Measurements from ENCODE around the gene C1QTNF8. TPM values are rescaled to one million over a fixed set of nuclear protein-coding genes. Genes with fewer than 3 reads are reported as not detected.

C1QTNF8 gene
- total and polyA plus RNA-seq, 2 of the 8 experiments (the other 6 are each of a cell fraction or from before 2014, with no cell fraction given) = not detected

DNA sequence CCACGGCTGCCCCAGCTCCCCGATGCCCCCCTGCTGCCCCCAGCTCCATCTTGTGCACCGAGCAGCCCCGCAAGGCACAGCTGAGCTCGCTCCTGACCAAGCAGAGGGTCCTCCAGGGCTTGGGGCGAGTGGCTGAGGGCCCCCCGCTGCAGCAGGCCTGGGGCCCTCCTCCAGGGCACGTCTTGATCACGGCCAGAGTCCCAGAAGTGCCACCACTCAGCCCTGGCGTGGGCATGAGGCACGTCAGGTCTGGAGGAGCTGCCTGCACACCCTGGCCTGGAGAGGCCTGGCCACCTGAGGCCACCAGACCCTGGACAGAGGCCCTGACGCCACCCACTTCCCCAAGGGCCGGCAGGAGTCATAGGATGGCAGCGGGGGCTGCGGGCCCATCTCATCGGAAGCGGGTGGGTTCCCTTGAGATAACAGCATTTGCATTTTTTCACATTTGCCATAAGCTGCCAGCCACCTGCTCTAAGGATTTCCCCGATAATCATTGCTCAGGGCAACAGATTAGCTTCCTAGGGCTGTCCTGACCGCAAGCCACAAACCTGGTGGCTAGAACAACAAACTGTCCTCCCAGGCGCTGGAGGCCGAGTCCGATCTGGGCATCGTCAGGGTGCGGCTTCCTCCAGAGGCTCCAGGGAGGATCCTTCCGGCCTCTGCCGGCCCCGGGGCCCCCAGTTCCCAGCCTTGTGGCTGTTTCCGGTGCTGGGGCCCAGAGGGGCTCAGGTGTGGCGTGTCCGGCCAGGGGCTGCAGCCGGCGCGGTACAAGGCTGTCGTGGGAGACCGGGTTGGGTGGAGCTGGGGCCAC is 23.9 kb upstream of the C1QTNF8 start:
- POLR2A ChIA-PET (ENCODE audit: partially characterized antibody) = no interaction called here
- no peak overlapping the region for H2BK12ac ChIP-seq (ENCODE audit: low read depth, low read length)

More for the DNA sequence above, 23.9 kb upstream of the C1QTNF8 start:
- Histone ChIP-seq H3K14ac (ENCODE audit: insufficient read length) (no peak overlapping the region), H2BK20ac (ENCODE audit: low read length) (no peak overlapping the region), H3K23ac (ENCODE audit: insufficient read length) (no peak overlapping the region), H3K27ac (ENCODE audit: low read depth, low read length) (no peak overlapping the region), H3K9me3 (ENCODE audit: insufficient read depth in 2 of 2, low read depth in 1 of 2, low read length in 1 of 2) (no peaks in the 10 kb centered on the region), H3K4me3 (ENCODE audit: extremely low read depth in 1 of 4, insufficient read depth in 2 of 4, low read depth in 3 of 4, low read length in 4 of 4) (no peak overlapping the region), H3K79me1 (ENCODE audit: low read depth, low read length) (no peaks in the 10 kb centered on the region), H3K18ac (ENCODE audit: extremely low read depth, low read length) (no peak overlapping the region), H2AFZ (ENCODE audit: low read length) (no peak overlapping the region), H2BK5ac (ENCODE audit: low read depth, low read length) (no peak overlapping the region), H2BK120ac (replicated peaks; ENCODE audit: low read depth, low read length) (no peak overlapping the region), H3K27me3 (replicated peaks in 1 of 4; ENCODE audit: control insufficient read depth in 3 of 4, extremely low read depth in 1 of 4, insufficient read depth in 3 of 4, low read length in 3 of 4) (no peaks in the 10 kb centered on the region), H2BK15ac (ENCODE audit: low read length) (no peak overlapping the region), H4K91ac (replicated peaks; ENCODE audit: insufficient read length, low read length) (no peak overlapping the region), H4K8ac (ENCODE audit: extremely low read depth, insufficient read depth, low read length) (no peak overlapping the region), H3K56ac (replicated peaks; ENCODE audit: insufficient read length, low read depth, low read length) (peak overlapping the region; percentile 16), H3K4ac (replicated peaks; ENCODE audit: insufficient read length, low read depth, low read length) (no peak overlapping the region), H4K20me1 (replicated peaks in 1 of 2; ENCODE audit: control insufficient read depth in 1 of 2, insufficient read depth in 2 of 2, low read length in 2 of 2) (peaks cover 0 to 1% of the 10 kb centered on the region in 2 experiments), H3K79me2 (ENCODE audit: control insufficient read depth in 1 of 2, insufficient read depth in 2 of 2, low read length in 2 of 2) (no peaks in the 10 kb centered on the region), H3K4me2 (ENCODE audit: insufficient read depth in 1 of 2, low read depth in 2 of 2, low read length in 2 of 2) (no peak overlapping the region), H3K4me1 (replicated peaks in 1 of 4; ENCODE audit: control insufficient read depth in 3 of 4, insufficient read depth in 4 of 4, low read length in 3 of 4) (peaks cover 0 to 3% (median 0%) of the 10 kb centered on the region in 4 experiments; a peak in 2 of 7 replicates), H3K9ac (replicated peaks in 1 of 4; ENCODE audit: extremely low read depth in 1 of 4, low read depth in 3 of 4, low read length in 3 of 4) (no peak overlapping the region), H3K23me2 (ENCODE audit: low read depth, low read length) (no peaks in the 10 kb centered on the region), H4K5ac (ENCODE audit: insufficient read length, low read depth, low read length) (no peak overlapping the region), H2AK5ac (ENCODE audit: low read depth, low read length) (no peak overlapping the region), H3K36me3 (ENCODE audit: control insufficient read depth in 2 of 4, insufficient read depth in 4 of 4, low read length in 3 of 4) (no peaks in the 10 kb centered on the region)
- 93% methylated on average over 26 of the region's 35 CpGs; no CpG with 5 or more reads in 1 of the 2 experiments for WGBS, 2 experiments (ENCODE audit: extremely low coverage in 1 of 2, insufficient coverage in 1 of 2, insufficient read length in 1 of 2, insufficient replicate concordance in 2 of 2, low coverage in 1 of 2, low lambda C conversion rate in 2 of 2, missing lambda C conversion rate in 1 of 2)
- CTCF ChIA-PET (ENCODE audit: partially characterized antibody) = interaction anchor here (0.7 to 1.4 kb wide), 6 partner anchors 17 to 728 kb away, joined by 3 to 4 read pairs (median 3); no protein-coding TSS in a partner anchor
- TF ChIP-seq EGR1 (IDR thresholded peaks at IDR 0.05; ENCODE audit: borderline replicate concordance, low read depth, low read length) (no peak), TEAD4 (IDR thresholded peaks at IDR 0.05; ENCODE audit: low read depth, low read length) (no peak), SIN3A (conservative IDR thresholded peaks at IDR 0.05 in 1 of 2, IDR thresholded peaks at IDR 0.05 in 1 of 2; ENCODE audit: low read depth in 1 of 2, low read length in 2 of 2) (no peak), YY1 (IDR thresholded peaks at IDR 0.05; ENCODE audit: low read depth, low read length) (no peak), ZNF274 (IDR thresholded peaks at IDR 0.05; ENCODE audit: borderline replicate concordance, extremely low read depth, low read length) (no peak), BACH1 (IDR thresholded peaks at IDR 0.05; ENCODE audit: low read length) (no peak), POLR2AphosphoS5 (IDR thresholded peaks at IDR 0.05; ENCODE audit: low read depth, low read length) (no peak), TAF1 (IDR thresholded peaks at IDR 0.05; ENCODE audit: low read depth, low read length) (no peak), SRF (IDR thresholded peaks at IDR 0.05; ENCODE audit: low read depth, low read length) (no peak), FOSL1 (IDR thresholded peaks at IDR 0.05; ENCODE audit: insufficient read depth, low read depth, low read length) (no peak)
- TF ChIP-seq, protein P1, sequence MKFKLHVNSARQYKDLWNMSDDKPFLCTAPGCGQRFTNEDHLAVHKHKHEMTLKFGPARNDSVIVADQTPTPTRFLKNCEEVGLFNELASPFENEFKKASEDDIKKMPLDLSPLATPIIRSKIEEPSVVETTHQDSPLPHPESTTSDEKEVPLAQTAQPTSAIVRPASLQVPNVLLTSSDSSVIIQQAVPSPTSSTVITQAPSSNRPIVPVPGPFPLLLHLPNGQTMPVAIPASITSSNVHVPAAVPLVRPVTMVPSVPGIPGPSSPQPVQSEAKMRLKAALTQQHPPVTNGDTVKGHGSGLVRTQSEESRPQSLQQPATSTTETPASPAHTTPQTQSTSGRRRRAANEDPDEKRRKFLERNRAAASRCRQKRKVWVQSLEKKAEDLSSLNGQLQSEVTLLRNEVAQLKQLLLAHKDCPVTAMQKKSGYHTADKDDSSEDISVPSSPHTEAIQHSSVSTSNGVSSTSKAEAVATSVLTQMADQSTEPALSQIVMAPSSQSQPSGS (IDR thresholded peaks at IDR 0.05; ENCODE audit: low read length) = no peak
- DNase-seq (ENCODE audit: low read depth in 1 of 2, low spot score in 2 of 2) (no peak), FAIRE-seq (no peak)

Measured in H1 (cell line).